NT2/D1 (cell line): ENCODE measurements around the gene TSPAN14.

Experiments
- DNase-seq: peaks from one replicate; pipeline ENCODE4 v3.0.0-alpha.2; 2011; ENCODE audit warnings: low read depth, low spot score
- H3K27me3 ChIP-seq: 2 replicates; pipeline ENCODE4 v1.6.0; 2011; ENCODE audit warnings: mild to moderate bottlenecking; ENCODE audit not compliant: insufficient read length, insufficient read depth
- H3K36me3 ChIP-seq: 2 replicates; pipeline ENCODE4 v1.6.1; 2011; ENCODE audit warnings: mild to moderate bottlenecking, low read length, mixed read lengths; ENCODE audit not compliant: insufficient read depth, insufficient read length
- H3K4me1 ChIP-seq: 2 replicates; pipeline ENCODE4 v1.5.1; 2011; ENCODE audit not compliant: insufficient read depth, insufficient read length
- H3K4me3 ChIP-seq: 2 replicates; pipeline ENCODE4 v1.5.1; 2011; ENCODE audit warnings: low read depth; ENCODE audit not compliant: insufficient read length
- H3K9ac ChIP-seq: 2 replicates; pipeline ENCODE4 v1.6.0; 2011; ENCODE audit warnings: low read depth; ENCODE audit not compliant: insufficient read length
- H3K9me3 ChIP-seq: 2 replicates; pipeline ENCODE4 v1.5.1; 2011; ENCODE audit warnings: mild to moderate bottlenecking, low read length; ENCODE audit not compliant: insufficient read depth
- SUZ12 ChIP-seq: IDR thresholded peaks from 2 replicates; pipeline ENCODE4 v1.6.1; 2011; ENCODE audit not compliant: insufficient read length, insufficient read depth; ENCODE audit errors: extremely low read depth
- YY1 ChIP-seq: IDR thresholded peaks from 2 replicates; pipeline ENCODE4 v1.6.1; 2011; ENCODE audit not compliant: insufficient read length, insufficient read depth
- ZNF274 ChIP-seq: IDR thresholded peaks from 2 replicates; pipeline ENCODE4 v1.6.1; 2011; ENCODE audit warnings: mild to moderate bottlenecking, low read depth, low read length

Gene TSPAN14

GRCh38 chr10:80555415-80555814 lies 101.3 kb downstream of the TSPAN14 start:
- Histone ChIP-seq H3K9ac (no peak overlapping the region), H3K4me3 (no peak overlapping the region), H3K36me3 (no peaks in the 10 kb centered on the region), H3K4me1 (peaks cover 3% of the 10 kb centered on the region), H3K9me3 (no peaks in the 10 kb centered on the region), H3K27me3 (no peaks in the 10 kb centered on the region)
- TF ChIP-seq SUZ12 (no peak), ZNF274 (no peak), YY1 (no peak)
- no peak for DNase-seq

- no peak for DNase-seq
- no peaks in the 10 kb centered on the region for H3K36me3 ChIP-seq
- H3K4me3 ChIP-seq, result no peak overlapping the region
- H3K9me3 ChIP-seq, result no peaks in the 10 kb centered on the region
- H3K27me3 ChIP-seq, result no peaks in the 10 kb centered on the region
- H3K9ac ChIP-seq, result no peak overlapping the region
- no peaks in the 10 kb centered on the region for H3K4me1 ChIP-seq
- no peak for TF ChIP-seq YY1
- TF ChIP-seq SUZ12, result no peak
- no peak for TF ChIP-seq ZNF274
These were observed 107.8 kb downstream of the TSPAN14 start for GRCh38 chr10:80561950-80562349.

DNA sequence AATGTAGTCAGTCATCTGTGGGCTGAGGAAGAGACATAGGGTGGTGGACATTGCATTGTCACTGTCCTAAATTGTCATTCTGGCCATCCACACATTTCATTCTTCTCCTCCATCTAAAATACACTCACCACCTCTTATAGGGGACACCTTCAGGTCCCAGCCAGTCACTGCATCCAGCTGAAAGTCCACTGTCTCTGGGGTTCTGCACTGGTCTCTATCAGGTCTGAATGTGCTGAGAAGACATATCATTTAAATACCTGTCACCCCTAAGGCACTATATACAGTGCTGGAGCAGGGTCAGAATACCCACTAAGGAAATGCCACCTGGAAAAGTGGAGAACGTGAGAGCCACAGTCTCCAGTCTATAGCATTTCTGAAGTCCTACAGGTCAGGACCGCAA lies 113.2 kb downstream of the TSPAN14 start:
- Histone ChIP-seq H3K27me3 (no peaks in the 10 kb centered on the region), H3K4me3 (no peak overlapping the region), H3K9ac (no peak overlapping the region), H3K9me3 (no peaks in the 10 kb centered on the region), H3K36me3 (no peaks in the 10 kb centered on the region), H3K4me1 (no peaks in the 10 kb centered on the region)
- TF ChIP-seq YY1, result no peak
- no peak for TF ChIP-seq ZNF274
- no peak for TF ChIP-seq SUZ12
- DNase-seq, result no peak

GRCh38 chr10:80569131-80569895 lies 115.2 kb downstream of the TSPAN14 start:
- Histone ChIP-seq H3K4me1 (no peaks in the 10 kb centered on the region), H3K9me3 (no peaks in the 10 kb centered on the region), H3K36me3 (no peaks in the 10 kb centered on the region), H3K9ac (no peak overlapping the region), H3K4me3 (no peak overlapping the region), H3K27me3 (no peaks in the 10 kb centered on the region)
- DNase-seq, result no peak
- TF ChIP-seq YY1, result no peak
- TF ChIP-seq SUZ12, result no peak
- no peak for TF ChIP-seq ZNF274

GRCh38 chr10:80571352-80571751 lies 117.2 kb downstream of the TSPAN14 start:
- no peak overlapping the region for H3K9ac ChIP-seq
- DNase-seq, result no peak
- no peaks in the 10 kb centered on the region for H3K36me3 ChIP-seq

DNA sequence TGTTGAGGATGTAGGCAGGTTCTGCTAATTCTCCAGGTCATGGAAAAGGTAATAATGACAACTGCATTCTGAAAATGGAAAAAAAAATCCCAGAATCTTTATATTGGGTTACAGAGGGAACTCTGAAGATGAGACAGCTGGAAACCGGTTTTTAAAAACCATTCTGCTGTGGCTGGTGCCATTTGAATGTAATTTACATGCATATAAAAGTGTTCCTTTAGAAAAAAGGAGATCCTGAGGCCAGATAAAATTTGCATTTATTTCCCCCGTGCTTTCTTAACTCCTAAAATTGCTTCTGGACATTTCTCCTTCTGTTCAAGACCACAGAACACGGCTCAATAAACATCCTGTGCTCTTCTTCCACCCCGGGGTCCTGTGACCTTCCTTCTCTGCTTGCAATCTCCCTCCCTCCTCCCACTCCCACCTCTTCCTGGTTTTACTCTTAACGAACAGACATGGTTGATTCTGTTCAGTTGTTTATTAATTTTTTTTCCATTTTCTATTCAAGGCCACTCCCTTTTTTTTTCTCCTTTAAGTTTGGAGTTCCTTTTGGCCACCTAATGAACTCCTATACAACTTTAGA lies 125.2 kb downstream of the TSPAN14 start:
- DNase-seq, result no peak
- Histone ChIP-seq H3K36me3 (no peaks in the 10 kb centered on the region), H3K9ac (no peak overlapping the region), H3K4me3 (no peak overlapping the region), H3K9me3 (no peaks in the 10 kb centered on the region; the same call in 1 of the 2 replicates), H3K27me3 (no peaks in the 10 kb centered on the region), H3K4me1 (no peaks in the 10 kb centered on the region)
- TF ChIP-seq ZNF274 (no peak), YY1 (no peak), SUZ12 (no peak)

More at GRCh38 chr10:80571352-80571751, 117.2 kb downstream of the TSPAN14 start:
- no peak for TF ChIP-seq YY1
- TF ChIP-seq ZNF274, result no peak
- TF ChIP-seq SUZ12, result no peak
- Histone ChIP-seq H3K27me3 (no peaks in the 10 kb centered on the region), H3K4me3 (no peak overlapping the region), H3K4me1 (no peaks in the 10 kb centered on the region), H3K9me3 (no peaks in the 10 kb centered on the region)

DNA sequence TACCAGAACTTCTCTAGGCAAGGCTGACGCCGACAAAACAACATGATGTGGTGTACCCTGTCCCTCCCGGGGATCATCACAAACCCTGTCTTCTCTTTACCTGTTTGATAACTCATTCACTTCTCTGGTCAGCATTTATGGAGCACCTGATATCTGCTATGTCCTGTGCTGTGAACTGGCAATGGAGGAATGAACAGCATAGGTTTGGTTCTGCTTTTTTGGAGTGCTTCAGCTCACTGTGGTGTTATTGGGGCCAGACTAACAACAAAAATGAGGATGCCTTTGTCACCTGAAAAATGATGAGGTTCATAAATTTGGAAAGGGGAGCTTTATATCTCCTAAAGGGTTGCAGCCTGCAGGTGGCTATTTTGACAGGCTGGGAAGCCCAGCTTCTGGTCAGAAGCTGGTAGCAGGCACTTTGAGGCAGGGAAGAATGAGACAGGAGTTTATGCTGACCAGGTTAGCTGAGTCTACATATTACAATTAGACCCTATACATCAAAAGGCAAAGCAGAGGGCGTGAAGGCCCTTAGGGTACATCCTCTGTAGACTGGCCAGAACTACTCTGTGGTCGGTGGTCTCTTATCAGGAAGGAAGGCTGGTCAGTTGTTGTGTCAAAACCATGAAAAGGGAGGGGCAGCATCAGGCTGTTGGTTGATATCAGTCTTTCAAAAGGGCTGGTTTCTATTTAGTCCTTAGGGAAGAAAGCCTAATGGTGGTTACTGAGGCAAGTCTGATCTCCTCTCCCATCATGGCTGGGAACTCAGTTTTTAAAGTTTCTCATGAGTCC lies 125.9 kb downstream of the TSPAN14 start:
- TF ChIP-seq SUZ12, result no peak
- TF ChIP-seq YY1, result no peak
- no peak for TF ChIP-seq ZNF274
- Histone ChIP-seq H3K4me3 (no peak overlapping the region), H3K9ac (no peak overlapping the region), H3K36me3 (no peaks in the 10 kb centered on the region), H3K4me1 (no peaks in the 10 kb centered on the region), H3K9me3 (no peaks in the 10 kb centered on the region; the same call in 1 of the 2 replicates), H3K27me3 (no peaks in the 10 kb centered on the region)
- no peak for DNase-seq
